ENCODE results near the gene UACA.
"Not testable (repeated sequence)": the region's sequence is repeated elsewhere in the genome, so short reads cannot be mapped to it uniquely, and the experiment has no call there.

Gene UACA

GRCh38 chr15:70617076-70617910, 146.1 kb downstream of the UACA start:
- H3K9me3 ChIP-seq = no peaks in the 10 kb centered on the region
- no peaks in the 10 kb centered on the region for H3K4me1 ChIP-seq
- H3K4me3 ChIP-seq (ENCODE audit: low read depth, low read length) = no peak overlapping the region
- no peak for DNase-seq
- no peaks in the 10 kb centered on the region for H3K27me3 ChIP-seq
- no peaks in the 10 kb centered on the region for H3K36me3 ChIP-seq
- TF ChIP-seq, protein P1, sequence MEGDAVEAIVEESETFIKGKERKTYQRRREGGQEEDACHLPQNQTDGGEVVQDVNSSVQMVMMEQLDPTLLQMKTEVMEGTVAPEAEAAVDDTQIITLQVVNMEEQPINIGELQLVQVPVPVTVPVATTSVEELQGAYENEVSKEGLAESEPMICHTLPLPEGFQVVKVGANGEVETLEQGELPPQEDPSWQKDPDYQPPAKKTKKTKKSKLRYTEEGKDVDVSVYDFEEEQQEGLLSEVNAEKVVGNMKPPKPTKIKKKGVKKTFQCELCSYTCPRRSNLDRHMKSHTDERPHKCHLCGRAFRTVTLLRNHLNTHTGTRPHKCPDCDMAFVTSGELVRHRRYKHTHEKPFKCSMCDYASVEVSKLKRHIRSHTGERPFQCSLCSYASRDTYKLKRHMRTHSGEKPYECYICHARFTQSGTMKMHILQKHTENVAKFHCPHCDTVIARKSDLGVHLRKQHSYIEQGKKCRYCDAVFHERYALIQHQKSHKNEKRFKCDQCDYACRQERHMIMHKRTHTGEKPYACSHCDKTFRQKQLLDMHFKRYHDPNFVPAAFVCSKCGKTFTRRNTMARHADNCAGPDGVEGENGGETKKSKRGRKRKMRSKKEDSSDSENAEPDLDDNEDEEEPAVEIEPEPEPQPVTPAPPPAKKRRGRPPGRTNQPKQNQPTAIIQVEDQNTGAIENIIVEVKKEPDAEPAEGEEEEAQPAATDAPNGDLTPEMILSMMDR (IDR thresholded peaks at IDR 0.05; ENCODE audit: low read depth, low read length) = no peak

DNA sequence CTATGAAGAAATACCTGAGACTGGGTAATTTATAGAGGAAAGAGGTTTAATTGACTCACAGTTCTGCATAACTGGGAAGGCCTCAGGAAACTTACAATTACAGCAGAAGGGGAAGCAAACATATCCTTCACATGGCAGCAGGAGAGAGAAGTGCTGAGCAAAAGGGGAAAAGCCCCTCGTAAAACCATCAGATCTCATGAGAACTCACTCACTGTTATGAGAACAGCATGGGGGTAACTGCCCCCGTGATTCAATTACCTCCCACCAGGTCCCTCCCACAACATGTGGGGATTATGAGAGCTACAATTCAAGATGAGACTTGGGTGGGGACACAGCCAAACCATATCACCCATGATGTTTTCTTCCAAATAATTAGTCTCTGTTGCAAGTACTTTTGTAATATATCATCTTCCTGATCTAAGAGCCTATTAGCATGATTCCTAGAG, 147.0 kb downstream of the UACA start:
- H3K27me3 ChIP-seq; H3K4me3 ChIP-seq (ENCODE audit: low read depth, low read length); DNase-seq; H3K4me1 ChIP-seq; H3K9me3 ChIP-seq; H3K36me3 ChIP-seq: not testable (repeated sequence)

GRCh38 chr15:70615435-70616310, 147.7 kb downstream of the UACA start:
- no peaks in the 10 kb centered on the region for H3K27me3 ChIP-seq
- H3K36me3 ChIP-seq = no peaks in the 10 kb centered on the region
- no peak for DNase-seq
- TF ChIP-seq, protein P1 (IDR thresholded peaks at IDR 0.05; ENCODE audit: low read depth, low read length) = no peak
- no peaks in the 10 kb centered on the region for H3K4me1 ChIP-seq
- no peak overlapping the region for H3K4me3 ChIP-seq (ENCODE audit: low read depth, low read length)
- no peaks in the 10 kb centered on the region for H3K9me3 ChIP-seq

DNA sequence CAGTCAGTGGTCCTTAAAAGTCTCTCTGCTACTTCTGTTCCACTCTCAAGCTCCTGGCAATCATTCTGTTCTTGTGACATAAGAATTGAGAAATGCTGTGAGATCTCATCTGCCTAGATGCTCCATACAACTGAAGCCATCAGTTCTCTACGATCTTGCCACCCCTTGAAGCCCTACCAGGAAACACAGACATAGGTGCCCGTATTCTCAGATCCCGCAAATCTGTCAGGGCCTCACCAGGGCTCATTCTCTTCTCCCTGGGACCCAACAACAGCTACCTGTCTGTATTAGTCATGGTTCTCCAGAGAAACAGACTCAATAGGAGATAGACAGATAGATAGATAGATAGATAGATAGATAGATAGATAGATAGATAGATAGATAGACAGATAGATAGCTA, 149.1 kb downstream of the UACA start:
- Histone ChIP-seq H3K4me3 (ENCODE audit: low read depth, low read length) (no peak overlapping the region), H3K27me3 (no peaks in the 10 kb centered on the region), H3K36me3 (no peaks in the 10 kb centered on the region), H3K4me1 (no peaks in the 10 kb centered on the region), H3K9me3 (no peaks in the 10 kb centered on the region)
- TF ChIP-seq, protein P1 (IDR thresholded peaks at IDR 0.05; ENCODE audit: low read depth, low read length) = no peak
- no peak for DNase-seq

DNA sequence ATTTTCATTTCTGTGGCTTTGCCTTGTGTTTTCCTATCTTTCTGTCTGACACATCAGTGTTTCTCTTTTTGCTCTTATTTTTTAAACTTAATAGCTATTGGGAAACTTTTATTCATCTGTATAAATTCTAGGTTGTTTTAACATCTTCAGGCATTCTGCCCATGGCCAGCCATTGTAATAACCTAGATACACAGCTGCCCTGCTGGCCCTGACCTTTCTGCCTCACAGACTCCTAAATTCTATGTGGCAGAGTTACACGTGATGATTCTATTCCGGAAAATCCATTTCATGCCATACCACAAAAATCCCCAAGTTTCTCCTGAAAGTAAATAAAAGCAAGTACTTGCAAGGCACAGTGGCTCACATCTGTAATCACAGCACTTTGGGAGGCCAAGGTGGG, 150.1 kb downstream of the UACA start:
- Histone ChIP-seq H3K36me3 (no peaks in the 10 kb centered on the region), H3K27me3 (no peaks in the 10 kb centered on the region), H3K4me3 (ENCODE audit: low read depth, low read length) (no peak overlapping the region), H3K9me3 (no peaks in the 10 kb centered on the region), H3K4me1 (no peaks in the 10 kb centered on the region)
- TF ChIP-seq, protein P1 (IDR thresholded peaks at IDR 0.05; ENCODE audit: low read depth, low read length) = no peak
- no peak for DNase-seq

GRCh38 chr15:70611286-70611685, 152.1 kb downstream of the UACA start:
- Histone ChIP-seq H3K36me3 (no peaks in the 10 kb centered on the region), H3K4me1 (no peaks in the 10 kb centered on the region)
- TF ChIP-seq, protein P1 (IDR thresholded peaks at IDR 0.05; ENCODE audit: low read depth, low read length) = no peak

More at GRCh38 chr15:70611286-70611685, 152.1 kb downstream of the UACA start:
- no peaks in the 10 kb centered on the region for H3K9me3 ChIP-seq
- H3K27me3 ChIP-seq = no peaks in the 10 kb centered on the region
- DNase-seq = no peak
- no peak overlapping the region for H3K4me3 ChIP-seq (ENCODE audit: low read depth, low read length)
